Keratinocyte (primary cell): ENCODE measurements around the gene CRIM1. TPM values are rescaled to one million over a fixed set of nuclear protein-coding genes. Genes with fewer than 3 reads are reported as not detected.

ENCODE experiments used
- DNase-seq: peaks from one replicate; pipeline ENCODE4 v3.0.0-alpha.2; 2011; ENCODE audit warnings: low read depth, missing footprints, low spot score
- FAIRE-seq: peaks from 2 replicates; lab custom pipeline; 2011; peaks lifted over from hg19 to GRCh38; lab: Jason Lieb, UNC
- H2AFZ ChIP-seq: 2 replicates; pipeline ENCODE4 v1.6.0; 2012; ENCODE audit warnings: low read length, control low read depth, inconsistent platforms; ENCODE audit not compliant: control insufficient read depth
- H3K27ac ChIP-seq: 2 replicates; pipeline ENCODE4 v1.5.1; 2011; ENCODE audit warnings: low read length; ENCODE audit not compliant: control insufficient read depth, insufficient read depth
- H3K27me3 ChIP-seq: 3 replicates; pipeline ENCODE4 v1.6.0; 2011; ENCODE audit warnings: low read length; ENCODE audit not compliant: control insufficient read depth, insufficient read depth; ENCODE audit errors: extremely low read depth
- H3K36me3 ChIP-seq, 2 experiments: 2 replicates in 1 of 2; 3 replicates in 1 of 2; pipeline ENCODE4 v1.5.1; 2011; ENCODE audit warnings: low read length in 2 of 2, mild to moderate bottlenecking in 1 of 2; ENCODE audit not compliant: control insufficient read depth in 2 of 2, insufficient read depth in 2 of 2; ENCODE audit errors: extremely low read depth in 1 of 2
- H3K4me1 ChIP-seq: 3 replicates; pipeline ENCODE4 v1.5.1; 2011; ENCODE audit warnings: low read length; ENCODE audit not compliant: control insufficient read depth, insufficient read depth; ENCODE audit errors: extremely low read depth
- H3K4me2 ChIP-seq: 3 replicates; pipeline ENCODE4 v1.6.0; 2011; ENCODE audit warnings: low read depth, low read length; ENCODE audit not compliant: control insufficient read depth, insufficient read depth; ENCODE audit errors: extremely low read depth
- H3K4me3 ChIP-seq, 3 experiments: fragments of 200-600 bp in 1 of 3; sonication (generic) in 1 of 3; 2 replicates in 2 of 3; 3 replicates in 1 of 3; pipeline ENCODE4 v1.5.1; 2011 to 2016; ENCODE audit warnings: low read length in 3 of 3, mild to moderate bottlenecking in 3 of 3, control low read depth in 2 of 3, inconsistent platforms in 1 of 3, low read depth in 1 of 3, mixed read lengths in 1 of 3, mixed run types in 1 of 3, moderate library complexity in 1 of 3; ENCODE audit not compliant: control insufficient read depth in 2 of 3, insufficient read depth in 2 of 3; ENCODE audit errors: extremely low read depth in 1 of 3
- H3K79me2 ChIP-seq: 2 replicates; pipeline ENCODE4 v1.6.0; 2012; ENCODE audit warnings: low read length; ENCODE audit not compliant: control insufficient read depth, insufficient read depth
- H3K9ac ChIP-seq: 3 replicates; pipeline ENCODE4 v1.6.0; 2011; ENCODE audit warnings: low read length; ENCODE audit not compliant: control insufficient read depth, insufficient read depth; ENCODE audit errors: extremely low read depth
- H3K9me1 ChIP-seq: 3 replicates; pipeline ENCODE4 v1.6.0; 2011; ENCODE audit warnings: low read length; ENCODE audit not compliant: control insufficient read depth, insufficient read depth; ENCODE audit errors: extremely low read depth
- H3K9me3 ChIP-seq: 2 replicates; pipeline ENCODE4 v1.5.1; 2012; ENCODE audit warnings: low read depth, low read length; ENCODE audit not compliant: control insufficient read depth
- H4K20me1 ChIP-seq: 3 replicates; pipeline ENCODE4 v1.6.0; 2011; ENCODE audit warnings: low read length; ENCODE audit not compliant: control insufficient read depth, insufficient read depth; ENCODE audit errors: extremely low read depth
- CTCF ChIP-seq, 3 experiments: IDR thresholded peaks in 1 of 3; conservative IDR thresholded peaks in 1 of 3; optimal IDR thresholded peaks in 1 of 3; 2 replicates in 2 of 3; 3 replicates in 1 of 3; pipeline versions ENCODE3 to v1.5.1; 2011; ENCODE audit warnings: low read length in 3 of 3, mild to moderate bottlenecking in 3 of 3, moderate library complexity in 2 of 3, control low read depth in 1 of 3, inconsistent platforms in 1 of 3; ENCODE audit not compliant: insufficient read depth in 2 of 3; ENCODE audit errors: extremely low read depth in 1 of 3
- EZH2 ChIP-seq: IDR thresholded peaks from one replicate; pipeline ENCODE4 v1.6.1; 2012; ENCODE audit warnings: inconsistent platforms, mild to moderate bottlenecking, low read length, moderate library complexity
- dilution Hi-C: fragments of 300-500 bp; cut with MboI; formaldehyde crosslinking; loops from one replicate; pipeline ENCODE4 v1.7.0; 2020; ENCODE audit warnings: low sequenced_read_pairs; ENCODE audit not compliant: extremely low pct_ligation_motif_present
- polyA plus RNA-seq, 5 experiments: library from polyadenylated mRNA; depleted of rRNA in 3 of 5; stranded (reverse) in 3 of 5; stranded (forward) in 1 of 5; unstranded in 1 of 5; fragments of >200 nt; gene quantifications; 1 replicate in 1 of 5; 2 replicates in 3 of 5; 3 replicates in 1 of 5; pipeline versions ENCODE4 v1.2.1 to v1.2.3, GENCODE V29; 2011 to 2012; ENCODE audit warnings: missing spikeins in 2 of 5, low read depth in 1 of 5, low replicate concordance in 1 of 5

CRIM1 gene
- polyA plus RNA-seq, 1 donor (not counting 4 experiments of a cell fraction or from before 2014, with no cell fraction given) = 98.3 TPM

GRCh38 chr2:36415381-36416022 is 59.9 kb downstream of the CRIM1 start:
- H3K4me1 ChIP-seq = no peaks in the 10 kb centered on the region
- H3K4me2 ChIP-seq = no peak overlapping the region
- no peaks in the 10 kb centered on the region for H3K9me3 ChIP-seq
- TF ChIP-seq CTCF (optimal IDR thresholded peaks at IDR 0.05 in 1 of 3, IDR thresholded peaks at IDR 0.05 in 1 of 3, conservative IDR thresholded peaks at IDR 0.05 in 1 of 3; ENCODE audit: extremely low read depth in 1 of 3, insufficient read depth in 2 of 3, low read length in 3 of 3) (no peak), EZH2 (no peak)
- no peak overlapping the region for H3K27ac ChIP-seq
- FAIRE-seq (no peak), DNase-seq (no peak)
- no peak overlapping the region for H3K4me3 ChIP-seq
- H4K20me1 ChIP-seq = no peaks in the 10 kb centered on the region
- H3K27me3 ChIP-seq = no peaks in the 10 kb centered on the region
- H3K79me2 ChIP-seq = peaks cover 95% of the 10 kb centered on the region
- H3K9ac ChIP-seq = no peak overlapping the region
- dilution Hi-C loops = no loop called here
- no peak overlapping the region for H2AFZ ChIP-seq
- H3K36me3 ChIP-seq = peaks cover 6 to 26% of the 10 kb centered on the region in 2 experiments
- no peaks in the 10 kb centered on the region for H3K9me1 ChIP-seq

GRCh38 chr2:36416370-36417165 is 61.0 kb downstream of the CRIM1 start:
- FAIRE-seq (no peak), DNase-seq (no peak)
- no peaks in the 10 kb centered on the region for H4K20me1 ChIP-seq

More at GRCh38 chr2:36416370-36417165, 61.0 kb downstream of the CRIM1 start:
- Histone ChIP-seq H3K9me1 (no peaks in the 10 kb centered on the region), H3K27ac (no peak overlapping the region), H3K27me3 (no peaks in the 10 kb centered on the region), H3K79me2 (peaks cover 94% of the 10 kb centered on the region), H3K4me1 (no peaks in the 10 kb centered on the region), H3K4me2 (no peak overlapping the region), H3K4me3 (no peak overlapping the region), H3K9ac (no peak overlapping the region), H3K9me3 (no peaks in the 10 kb centered on the region), H3K36me3 (peaks cover 9 to 30% of the 10 kb centered on the region in 2 experiments), H2AFZ (no peak overlapping the region)
- dilution Hi-C loops = no loop called here
- no peak for TF ChIP-seq CTCF (optimal IDR thresholded peaks at IDR 0.05 in 1 of 3, IDR thresholded peaks at IDR 0.05 in 1 of 3, conservative IDR thresholded peaks at IDR 0.05 in 1 of 3; ENCODE audit: extremely low read depth in 1 of 3, insufficient read depth in 2 of 3, low read length in 3 of 3)
- TF ChIP-seq EZH2 = no peak
